GM12801 (cell line): ENCODE measurements around the gene KDM3B.

Source experiments
- CTCF ChIP-seq: IDR thresholded peaks from one replicate; pipeline ENCODE4 v1.5.1; 2011; ENCODE audit warnings: control low read depth; ENCODE audit not compliant: insufficient read length; ENCODE audit errors: extremely low read depth

The KDM3B gene

GRCh38 chr5:138352071-138352721 lies at the start of gene KDM3B:
Gene KDM3B (plus strand): TSS chr5:138352685. CDS start chr5:138352796, 111 bp downstream.
- TF ChIP-seq CTCF: peak; percentile 67

- no peak for TF ChIP-seq CTCF
Measured at GRCh38 chr5:138303372-138303771, 49.1 kb upstream of the KDM3B start.

GRCh38 chr5:138305797-138306196 lies 46.7 kb upstream of the KDM3B start:
- TF ChIP-seq CTCF: no peak

GRCh38 chr5:138315751-138316278 lies 36.7 kb upstream of the KDM3B start:
- no peak for TF ChIP-seq CTCF

GRCh38 chr5:138316355-138316754 lies 36.1 kb upstream of the KDM3B start:
- no peak for TF ChIP-seq CTCF

GRCh38 chr5:138330813-138331448 lies 21.6 kb upstream of the KDM3B start:
- no peak for TF ChIP-seq CTCF

- no peak for TF ChIP-seq CTCF
Measured at GRCh38 chr5:138331449-138332368, 20.8 kb upstream of the KDM3B start, which contains the start of gene CDC25C. Gene CDC25C (minus strand): TSS chr5:138331804. CDS start chr5:138331180, 624 bp downstream.
